ENCODE measurements around the gene HDAC4.

Gene HDAC4

GRCh38 chr2:239139101-239139500, 261.7 kb downstream of the HDAC4 start:
- DNase-seq (ENCODE audit: low spot score), result no peak

GRCh38 chr2:239138610-239139009, 262.2 kb downstream of the HDAC4 start:
- no peak for DNase-seq (ENCODE audit: low spot score)

- no peak for DNase-seq (ENCODE audit: low spot score)
Measured at GRCh38 chr2:239137898-239138283, 262.9 kb downstream of the HDAC4 start.

- no peak for DNase-seq (ENCODE audit: low spot score)
Measured at GRCh38 chr2:239137165-239137897, 263.5 kb downstream of the HDAC4 start.

GRCh38 chr2:239136762-239137161, 264.1 kb downstream of the HDAC4 start:
- DNase-seq (ENCODE audit: low spot score), result no peak

DNA sequence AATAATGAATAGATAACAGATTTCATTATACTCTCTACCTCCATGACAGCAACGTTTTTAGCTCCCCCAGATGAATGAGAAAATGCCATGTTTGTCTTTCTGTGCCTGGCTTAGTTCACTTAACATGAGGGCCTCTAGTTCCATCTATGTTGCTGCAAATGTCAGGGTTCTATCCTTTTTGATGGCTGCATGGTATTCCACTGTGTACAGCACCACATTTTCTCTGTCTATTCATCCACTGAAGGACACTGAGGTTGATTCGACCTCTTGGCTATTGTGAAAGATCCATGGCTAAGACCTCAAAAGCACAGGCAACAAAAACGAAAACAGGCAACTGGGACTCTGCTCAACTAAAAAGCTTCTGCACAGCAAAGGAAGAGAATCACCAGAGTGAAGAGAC, 264.6 kb downstream of the HDAC4 start:
- no peak for DNase-seq (ENCODE audit: low spot score)

DNA sequence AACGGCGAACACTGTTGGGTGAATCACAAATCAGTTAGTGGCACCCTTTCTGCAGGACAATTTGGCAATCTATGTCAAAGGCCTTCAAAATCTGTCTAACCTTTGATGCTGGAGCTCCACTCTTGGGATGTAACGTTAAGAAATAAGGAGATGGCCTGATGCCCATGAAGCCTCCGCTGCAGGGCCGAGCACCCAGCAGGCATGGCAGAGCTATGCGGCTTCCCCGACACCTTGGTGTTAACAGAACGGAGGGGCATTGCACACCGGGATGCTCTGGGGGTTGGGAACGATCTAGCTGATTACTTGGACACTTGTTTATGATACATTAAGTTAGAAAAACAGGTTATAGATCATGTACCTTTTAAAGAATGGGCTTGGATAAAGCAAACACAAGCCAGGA, 265.3 kb downstream of the HDAC4 start:
- DNase-seq (ENCODE audit: low spot score), result no peak

- DNase-seq (ENCODE audit: low spot score), result no peak
Measured at GRCh38 chr2:239133945-239134570, 266.8 kb downstream of the HDAC4 start.

DNA sequence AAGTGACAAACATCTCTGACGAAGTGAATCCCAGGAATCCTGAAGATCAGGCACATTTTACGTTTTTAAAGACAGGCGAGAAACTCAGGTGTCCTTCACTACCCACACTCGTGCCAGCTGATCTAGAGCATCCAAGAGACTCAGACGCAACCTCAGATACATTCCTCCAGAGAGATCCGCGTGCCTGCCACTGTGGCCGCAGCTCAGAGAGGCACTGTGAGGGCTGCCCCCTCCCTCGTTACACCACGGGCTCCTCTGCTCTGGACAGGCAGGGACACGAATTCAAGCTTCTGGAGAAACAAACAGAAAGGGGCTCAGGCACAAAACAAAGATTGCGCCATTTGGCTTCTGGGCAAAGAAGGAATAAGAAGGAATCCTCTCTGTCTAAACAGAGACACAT, 268.0 kb downstream of the HDAC4 start:
- no peak for DNase-seq (ENCODE audit: low spot score)

- DNase-seq (ENCODE audit: low spot score), result no peak
Measured at GRCh38 chr2:239132156-239132709, 268.6 kb downstream of the HDAC4 start.

- peak; percentile 86 for DNase-seq (ENCODE audit: low spot score)
Measured at GRCh38 chr2:239131521-239131920, 269.3 kb downstream of the HDAC4 start.

GRCh38 chr2:239130786-239131325, 270.0 kb downstream of the HDAC4 start:
- DNase-seq (ENCODE audit: low spot score), result no peak

- DNase-seq (ENCODE audit: low spot score), result no peak
Measured at GRCh38 chr2:239130041-239130440, 270.8 kb downstream of the HDAC4 start.

DNA sequence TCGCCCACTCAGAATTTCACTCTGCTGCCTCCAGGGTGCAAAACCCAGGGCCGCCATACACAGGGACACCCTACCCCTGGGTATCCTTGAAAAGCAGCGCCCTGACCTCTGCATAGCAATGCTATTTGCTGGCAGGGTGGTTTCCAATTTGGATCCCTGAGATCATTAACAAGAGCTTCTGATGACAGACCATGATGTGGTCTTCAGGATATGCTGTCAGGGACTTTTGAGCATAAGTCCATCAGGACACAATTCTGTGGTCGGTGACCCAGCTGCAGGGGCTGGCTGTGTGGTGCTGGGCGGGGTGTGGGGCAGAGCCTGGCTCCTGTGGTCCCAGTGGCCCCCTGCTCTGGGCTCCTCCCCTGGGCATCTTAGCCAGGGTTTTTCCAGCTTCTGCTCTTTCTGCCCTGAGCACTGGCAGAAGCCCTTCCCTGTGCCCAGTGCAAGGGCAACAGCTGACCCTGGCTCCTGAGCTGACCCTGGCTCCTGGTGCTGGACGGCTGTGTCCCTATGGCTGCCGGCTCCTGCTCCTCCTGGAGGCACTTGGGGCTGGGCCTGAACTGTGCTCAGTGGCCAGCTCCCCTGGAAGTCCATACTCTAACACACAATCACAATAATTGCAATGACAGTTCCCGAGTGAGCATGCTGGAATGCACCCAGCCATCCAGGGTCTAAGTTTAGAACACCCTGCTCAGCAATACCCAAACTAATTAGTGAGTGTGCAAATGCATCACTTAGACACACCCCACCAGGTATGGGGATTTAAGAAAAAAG, 271.5 kb downstream of the HDAC4 start:
- no peak for DNase-seq (ENCODE audit: low spot score)

DNA sequence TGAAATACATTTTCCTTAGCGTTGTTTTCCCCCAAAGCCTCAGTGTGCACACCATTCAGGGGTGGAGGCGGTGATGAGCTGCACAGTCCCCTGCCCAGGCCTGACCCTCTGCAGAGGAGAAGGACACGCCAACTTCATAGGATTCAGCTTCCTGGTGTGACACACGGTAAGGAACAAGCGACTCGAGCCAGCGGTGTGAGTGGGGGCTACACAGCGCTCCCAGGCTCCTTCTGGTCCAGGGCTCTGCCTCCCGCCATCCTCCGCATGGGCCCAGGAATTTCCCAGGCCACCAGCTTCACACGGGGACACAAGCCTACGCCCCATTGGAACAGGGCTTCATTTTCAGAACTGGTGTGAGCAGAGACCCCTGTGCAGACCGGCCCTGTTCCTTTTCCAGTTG, 272.1 kb downstream of the HDAC4 start:
- DNase-seq (ENCODE audit: low spot score), result no peak

- no peak for DNase-seq (ENCODE audit: low spot score)
Measured at GRCh38 chr2:239127513-239127912, 273.3 kb downstream of the HDAC4 start.

- no peak for DNase-seq (ENCODE audit: low spot score)
Measured at GRCh38 chr2:239125726-239126675, 274.8 kb downstream of the HDAC4 start.

DNA sequence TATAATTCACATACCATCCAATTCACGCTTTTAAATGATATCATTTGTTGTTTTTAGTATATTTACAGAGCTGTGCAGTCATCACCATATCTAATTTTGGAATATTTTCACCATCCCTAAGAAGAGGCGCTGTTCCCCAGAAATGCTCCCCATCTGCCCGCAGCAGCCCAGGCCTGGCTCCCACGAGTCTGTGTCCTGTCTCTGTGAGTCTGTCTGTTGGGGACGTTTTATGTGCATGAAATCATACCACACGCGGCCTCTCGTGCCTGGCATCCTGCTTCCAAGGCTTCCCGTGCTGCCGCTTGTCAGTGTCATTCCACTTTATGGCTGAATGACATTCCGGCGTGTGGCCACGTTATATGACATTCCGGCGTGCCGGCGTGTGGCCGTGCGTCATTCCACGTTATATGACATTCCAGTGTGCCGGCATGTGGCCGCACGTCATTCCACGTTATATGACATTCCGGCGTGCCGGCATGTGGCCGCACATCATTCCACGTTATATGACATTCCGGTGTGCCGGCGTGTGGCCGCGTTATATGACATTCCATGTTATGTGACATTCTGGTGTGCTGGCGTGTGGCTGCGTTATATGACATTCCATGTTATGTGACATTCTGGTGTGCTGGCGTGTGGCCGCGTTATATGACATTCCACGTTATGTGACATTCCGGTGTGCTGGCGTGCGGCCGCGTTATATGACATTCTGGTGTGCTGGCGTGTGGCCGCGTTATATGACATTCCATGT, 276.5 kb downstream of the HDAC4 start:
- no peak for DNase-seq (ENCODE audit: low spot score)

- DNase-seq (ENCODE audit: low spot score), result no peak
Measured at GRCh38 chr2:239122421-239123110, 278.3 kb downstream of the HDAC4 start.

- DNase-seq (ENCODE audit: low spot score), result peak; percentile 90
Measured at GRCh38 chr2:239121600-239122012, 279.2 kb downstream of the HDAC4 start.

Measured in putamen (tissue), 1 donor.